Ecto neural progenitor cell (in vitro differentiated cells): ENCODE measurements around the gene POLR2L.

ENCODE experiments used
- DNase-seq: peaks from one replicate; pipeline ENCODE4 v3.0.0-alpha.2; 2018; ENCODE audit warnings: low spot score

The POLR2L gene

DNA sequence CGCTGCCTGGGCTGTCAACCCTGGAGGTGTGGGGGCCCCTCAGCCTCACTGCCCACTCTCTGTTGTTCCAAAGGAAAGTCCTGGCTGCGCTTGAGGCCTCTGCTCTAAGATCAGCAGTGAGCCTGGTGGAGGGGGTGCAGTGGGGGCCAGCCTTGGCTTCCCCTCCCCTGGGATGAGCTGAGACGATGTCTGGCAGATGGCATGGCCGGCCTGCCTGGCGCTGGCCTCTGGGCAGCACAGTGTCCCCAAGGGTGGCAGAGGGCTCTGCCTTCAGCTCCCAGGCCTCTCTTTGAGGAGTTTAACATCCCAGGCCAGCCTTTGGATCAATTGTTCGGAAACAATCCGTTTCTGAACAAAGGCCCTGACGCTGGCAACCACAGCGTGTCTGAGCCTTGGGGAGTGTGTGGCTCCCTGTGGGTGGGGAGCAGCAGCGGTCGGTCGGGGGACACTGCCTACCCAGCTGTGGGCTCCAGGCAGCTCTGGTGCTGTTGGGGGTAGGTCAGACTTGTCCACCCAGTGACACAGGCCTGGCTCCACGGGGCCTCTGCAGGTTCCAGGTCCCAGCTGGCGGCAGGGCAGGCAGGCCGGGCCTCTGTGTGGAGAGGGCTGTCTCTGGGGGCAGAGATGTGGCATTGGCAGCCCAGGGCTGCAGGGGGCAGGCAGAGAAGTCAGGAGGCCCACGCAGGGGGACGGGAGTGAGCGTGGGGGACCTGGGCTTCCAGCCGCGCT, 12.4 kb upstream of the POLR2L start:
- no peak for DNase-seq

DNA sequence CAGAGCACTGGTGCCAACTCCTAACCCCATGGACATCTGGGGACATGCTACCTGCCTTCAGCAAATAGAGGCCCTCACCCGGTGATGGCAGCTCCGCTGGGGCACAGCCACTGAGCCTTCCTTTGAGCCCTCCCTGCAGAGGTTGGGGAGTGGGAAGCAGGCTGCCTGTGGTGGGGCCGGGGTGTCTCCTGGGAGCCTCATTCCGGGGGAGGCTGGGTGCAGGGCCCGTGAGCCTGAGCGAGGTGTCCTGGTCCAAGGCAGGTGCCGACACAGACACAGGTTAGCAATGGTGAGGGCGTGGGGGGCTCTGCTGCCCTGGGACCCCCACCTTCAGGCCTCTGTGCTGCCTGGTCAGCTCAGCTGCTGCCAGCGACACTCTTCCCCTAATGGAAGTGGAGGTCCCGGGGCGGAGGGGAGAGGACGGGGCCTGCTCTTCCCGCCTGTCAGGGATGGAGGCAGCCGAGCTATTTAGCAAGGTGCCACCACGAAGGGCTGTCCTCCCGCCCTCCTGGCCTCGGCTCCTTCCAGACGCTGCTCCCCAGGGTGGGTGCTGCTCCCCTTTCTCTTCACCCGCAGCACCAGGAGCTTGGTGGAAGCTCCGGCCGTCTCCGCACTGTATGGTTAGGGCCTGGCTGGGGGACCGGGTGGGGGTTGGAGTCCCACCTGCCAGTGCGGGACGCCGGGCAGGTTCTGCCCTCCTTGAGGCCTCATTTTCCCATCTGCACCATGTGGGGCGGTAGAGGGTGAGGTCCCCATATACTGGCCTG, 11.5 kb upstream of the POLR2L start:
- DNase-seq = no peak

- DNase-seq = no peak
Observed at GRCh38 chr11:852762-853161, 10.4 kb upstream of the POLR2L start.

- DNase-seq = peak; percentile 67
Observed at GRCh38 chr11:850775-851763, 8.7 kb upstream of the POLR2L start.

DNA sequence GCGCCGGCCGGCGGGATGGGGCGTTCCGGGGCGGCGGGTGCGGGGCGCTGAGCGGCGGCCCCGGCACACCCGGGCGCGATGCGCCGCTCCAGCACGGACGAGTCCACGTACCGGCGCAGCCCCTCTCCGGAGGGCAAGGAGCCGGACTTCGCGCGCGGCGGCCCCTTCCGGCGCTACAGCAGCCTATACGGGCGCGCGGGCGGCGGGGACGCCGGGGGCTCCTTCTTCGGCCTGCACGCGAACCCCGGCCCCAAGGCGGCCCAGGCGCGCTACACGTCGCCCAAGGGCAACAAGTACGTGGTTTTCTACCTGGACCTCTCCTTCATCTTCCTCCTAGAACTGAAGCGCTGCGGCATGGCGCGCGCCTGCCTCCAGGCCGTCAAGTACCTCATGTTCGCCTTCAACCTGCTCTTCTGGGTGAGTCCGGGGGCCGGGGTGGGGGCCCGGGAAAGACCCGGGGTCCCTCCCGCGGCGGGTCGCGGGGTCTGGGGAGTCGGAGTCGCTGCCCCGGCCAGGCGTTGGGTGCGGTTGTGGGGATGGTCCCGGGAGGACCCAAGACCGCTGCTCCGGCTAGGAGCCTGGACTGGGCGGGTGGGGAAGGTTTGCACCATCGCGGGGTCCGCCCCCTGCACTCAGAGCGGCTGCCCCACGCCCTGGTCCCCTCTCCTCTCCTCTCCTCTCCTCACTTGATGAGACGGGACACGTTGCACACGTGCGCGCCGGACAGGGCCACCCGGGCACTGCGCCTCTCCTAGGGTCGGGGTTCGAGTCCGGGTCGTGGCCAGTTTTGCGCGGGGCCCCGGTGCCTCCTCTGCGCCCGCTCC, 7.8 kb upstream of the POLR2L start:
- DNase-seq = peak; percentile 67

DNA sequence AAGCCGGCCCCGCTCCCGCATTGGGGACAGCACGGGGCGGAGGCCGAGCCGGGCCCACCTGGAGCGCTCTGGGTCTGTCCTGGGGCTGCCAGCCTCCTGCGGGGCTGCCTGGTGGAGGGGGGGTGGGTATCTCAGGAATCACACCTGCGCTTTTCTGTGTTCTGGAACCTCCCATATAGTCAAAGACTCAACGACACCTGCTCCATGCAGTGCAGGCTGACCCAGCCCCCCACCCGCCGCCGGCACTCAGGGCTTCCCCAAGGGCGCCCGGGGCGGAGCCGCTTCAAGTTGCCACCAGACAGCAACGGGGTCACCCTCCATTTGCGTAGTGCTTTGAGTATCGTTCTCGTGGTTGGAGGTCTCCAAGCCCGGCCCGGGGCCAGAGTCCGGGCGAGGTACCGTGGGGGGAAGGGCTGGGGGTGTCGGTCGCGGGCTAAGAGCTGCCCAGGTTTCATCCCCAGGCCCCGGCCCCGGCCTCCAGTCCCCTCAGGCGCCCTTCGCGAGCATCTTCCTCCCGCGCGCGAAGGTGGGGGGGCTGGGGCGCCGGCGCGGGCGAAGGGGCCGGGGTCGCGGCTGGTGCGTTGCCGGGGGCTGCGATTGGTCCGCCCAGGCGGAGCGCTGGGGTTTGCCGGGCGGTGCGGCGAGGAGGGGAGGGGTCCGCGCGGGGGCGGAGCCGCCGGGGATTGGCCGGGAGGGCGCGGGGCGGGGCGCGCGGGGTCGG, 6.9 kb upstream of the POLR2L start:
- DNase-seq = peak; percentile 89

GRCh38 chr11:848380-848931, 6.1 kb upstream of the POLR2L start:
- DNase-seq = peak; percentile 74

- DNase-seq = no peak
Observed at GRCh38 chr11:847876-848275, 5.5 kb upstream of the POLR2L start.

- DNase-seq = no peak
Observed at GRCh38 chr11:846496-847098, 4.3 kb upstream of the POLR2L start.

- no peak for DNase-seq
Observed at GRCh38 chr11:845872-846495, 3.7 kb upstream of the POLR2L start.

DNA sequence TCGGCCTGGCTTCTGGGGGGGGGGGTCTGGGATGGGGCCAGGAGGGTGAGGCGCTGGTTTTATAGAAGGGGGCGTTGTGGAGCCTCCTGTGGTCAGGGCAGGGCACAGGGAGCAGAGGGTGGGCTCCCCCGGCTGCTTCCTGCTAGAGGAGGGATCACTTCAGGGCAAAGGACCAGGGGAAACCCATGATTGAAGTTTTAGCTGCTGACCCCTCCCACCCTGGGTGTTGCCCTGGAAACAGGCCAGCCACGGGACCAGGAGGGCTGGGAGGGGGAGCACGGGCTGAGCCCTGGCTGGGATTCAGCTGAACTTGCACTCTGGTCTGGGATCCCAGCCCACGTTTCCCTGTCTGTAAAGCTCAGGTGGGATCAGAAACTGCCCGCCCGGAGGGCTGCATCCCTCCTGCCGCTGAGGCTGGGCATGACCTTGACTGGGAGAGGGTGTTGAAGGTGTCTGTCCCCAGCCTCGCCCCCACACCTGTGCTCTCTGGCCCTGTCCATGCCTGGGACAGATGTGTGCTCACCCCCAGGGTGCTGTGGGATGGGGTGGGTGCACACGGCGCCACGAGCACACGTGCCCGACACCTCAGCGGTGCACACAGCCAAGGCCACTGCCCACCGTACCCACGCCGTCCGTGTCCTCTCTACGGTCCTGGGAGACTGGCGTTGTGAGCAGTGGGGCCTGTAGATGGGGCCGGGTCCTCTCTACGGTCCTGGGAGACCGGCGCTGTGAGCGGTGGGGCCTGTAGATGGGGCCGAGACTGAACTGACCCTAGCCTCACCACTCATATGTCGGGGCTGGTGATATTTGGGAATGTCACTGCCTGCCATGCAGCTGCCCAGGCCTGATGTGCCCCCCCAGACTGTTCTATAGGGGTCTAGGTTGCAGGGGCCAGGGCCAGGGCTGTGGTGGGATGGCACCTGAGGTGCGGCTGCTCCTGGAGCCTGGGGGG, 2.6 kb upstream of the POLR2L start:
- DNase-seq = peak; percentile 84

- DNase-seq = peak; percentile 85
Observed at GRCh38 chr11:843818-844692, 1.7 kb upstream of the POLR2L start.

- DNase-seq = no peak
Observed at GRCh38 chr11:843086-843734, 881 bp upstream of the POLR2L start.

GRCh38 chr11:841981-842369, 354 bp downstream of the POLR2L start:
- no peak for DNase-seq

DNA sequence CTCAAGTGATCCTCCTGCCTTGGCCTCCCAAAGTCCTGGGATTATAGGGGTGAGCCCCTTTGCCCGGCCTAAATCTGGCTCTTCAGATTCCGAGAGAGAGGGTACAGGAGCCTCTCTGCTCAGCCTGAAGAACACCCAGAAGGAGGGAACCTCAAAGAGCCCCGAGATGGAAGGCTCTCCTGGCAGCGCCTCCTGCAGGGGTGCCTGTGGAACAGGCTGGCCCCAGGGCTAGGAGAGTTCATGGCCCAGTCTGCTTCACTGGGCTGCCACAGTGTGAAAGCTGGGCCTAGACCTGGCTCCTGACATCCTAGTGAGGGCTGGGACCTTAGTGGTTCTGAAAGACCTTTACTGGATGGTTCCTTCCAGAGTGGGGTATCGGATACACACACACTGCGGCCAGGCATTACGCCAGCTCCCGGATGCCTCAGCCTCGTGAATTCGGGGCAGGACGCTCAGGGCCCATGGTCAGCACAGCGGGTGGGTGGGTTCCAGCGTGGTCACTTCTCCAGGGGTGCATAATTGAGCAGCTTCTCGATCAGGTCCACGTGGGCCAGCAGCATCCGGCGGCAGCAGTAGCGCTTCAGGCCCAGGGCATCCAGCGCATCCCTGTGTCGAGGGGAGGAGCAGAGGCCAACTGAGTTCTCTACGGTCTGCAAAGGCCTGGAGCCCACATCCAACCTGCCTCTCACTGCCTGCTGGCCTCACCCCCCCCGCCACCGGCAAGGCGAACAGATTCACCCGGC, 2.3 kb downstream of the POLR2L start:
- no peak for DNase-seq

- DNase-seq = no peak
Observed at GRCh38 chr11:839280-839623, 3.1 kb downstream of the POLR2L start.
